ENCODE measurements around the gene PCDHGC4.

DNA sequence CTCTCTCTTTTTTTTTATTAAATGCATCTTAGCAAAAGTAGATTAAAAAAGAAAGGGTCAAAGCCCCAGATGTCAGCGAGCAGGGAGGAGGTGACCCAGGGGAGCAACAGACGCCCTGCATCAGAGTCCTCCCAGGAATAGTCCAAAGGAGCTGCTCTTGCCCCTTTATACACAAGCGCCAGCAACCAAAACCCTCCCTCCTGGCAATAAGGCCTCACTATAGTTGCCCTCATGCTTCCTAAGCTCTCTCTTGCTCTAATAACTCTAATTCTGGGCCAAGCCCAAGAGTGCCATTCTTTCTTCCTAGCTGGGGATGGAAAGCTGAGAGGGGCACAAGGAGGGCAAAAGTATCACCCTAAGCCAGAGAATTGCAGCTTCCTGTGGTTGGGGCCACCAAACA lies 30.3 kb downstream of the PCDHGC4 start:
- TF ChIP-seq, protein P1, sequence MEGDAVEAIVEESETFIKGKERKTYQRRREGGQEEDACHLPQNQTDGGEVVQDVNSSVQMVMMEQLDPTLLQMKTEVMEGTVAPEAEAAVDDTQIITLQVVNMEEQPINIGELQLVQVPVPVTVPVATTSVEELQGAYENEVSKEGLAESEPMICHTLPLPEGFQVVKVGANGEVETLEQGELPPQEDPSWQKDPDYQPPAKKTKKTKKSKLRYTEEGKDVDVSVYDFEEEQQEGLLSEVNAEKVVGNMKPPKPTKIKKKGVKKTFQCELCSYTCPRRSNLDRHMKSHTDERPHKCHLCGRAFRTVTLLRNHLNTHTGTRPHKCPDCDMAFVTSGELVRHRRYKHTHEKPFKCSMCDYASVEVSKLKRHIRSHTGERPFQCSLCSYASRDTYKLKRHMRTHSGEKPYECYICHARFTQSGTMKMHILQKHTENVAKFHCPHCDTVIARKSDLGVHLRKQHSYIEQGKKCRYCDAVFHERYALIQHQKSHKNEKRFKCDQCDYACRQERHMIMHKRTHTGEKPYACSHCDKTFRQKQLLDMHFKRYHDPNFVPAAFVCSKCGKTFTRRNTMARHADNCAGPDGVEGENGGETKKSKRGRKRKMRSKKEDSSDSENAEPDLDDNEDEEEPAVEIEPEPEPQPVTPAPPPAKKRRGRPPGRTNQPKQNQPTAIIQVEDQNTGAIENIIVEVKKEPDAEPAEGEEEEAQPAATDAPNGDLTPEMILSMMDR (IDR thresholded peaks at IDR 0.05; ENCODE audit: low read length): no peak
- TF ChIP-seq EZH2 (optimal IDR thresholded peaks at IDR 0.05; ENCODE audit: low read depth, low read length): no peak
- TF ChIP-seq EZH2phosphoT487 (IDR thresholded peaks at IDR 0.05; ENCODE audit: low read length): no peak

All from MM.1S (cell line).